ENCODE measurements around the gene ATRIP. TPM values are rescaled to one million over a fixed set of nuclear protein-coding genes. Genes with fewer than 3 reads are reported as not detected.
"Not testable (repeated sequence)": the region's sequence is repeated elsewhere in the genome, so short reads cannot be mapped to it uniquely, and the experiment has no call there.

ATRIP gene
- polyA plus RNA-seq, 2 of the 4 experiments (the other 2 are of a cell fraction), result 6.1 to 9.4 TPM

- WGBS (ENCODE audit: missing lambda C conversion rate), result 86% methylated on average over 3 of the region's 3 CpGs
- POLR2A ChIA-PET, result no interaction called here
- TF ChIP-seq POLR2AphosphoS2 (conservative IDR thresholded peaks at IDR 0.05; ENCODE audit: low read length) (no peak), RNF2 (IDR thresholded peaks at IDR 0.05; ENCODE audit: borderline replicate concordance, low read depth) (no peak), POLR2A (IDR thresholded peaks at IDR 0.05; ENCODE audit: low read length) (no peak), USF2 (IDR thresholded peaks at IDR 0.05) (no peak), KDM1A (IDR thresholded peaks at IDR 0.05; ENCODE audit: low read depth) (no peak), MAX (IDR thresholded peaks at IDR 0.05) (no peak), NFE2L2 (conservative IDR thresholded peaks at IDR 0.05; ENCODE audit: low read length) (no peak), CHD2 (IDR thresholded peaks at IDR 0.05; ENCODE audit: low read length, partially characterized antibody) (no peak), CHD4 (IDR thresholded peaks at IDR 0.05; ENCODE audit: borderline replicate concordance) (no peak), MAFK (IDR thresholded peaks at IDR 0.05; ENCODE audit: partially characterized antibody) (no peak), PBX3 (IDR thresholded peaks at IDR 0.05) (no peak)
- DNase-seq (ENCODE audit: low read depth in 1 of 2, low spot score in 1 of 2) (no peak), FAIRE-seq (no peak), ATAC-seq (no peak)
- Histone ChIP-seq H3K27ac (no peak overlapping the region), H3K4me1 (no peaks in the 10 kb centered on the region), H3K4me3 (no peak overlapping the region), H3K4me2 (no peak overlapping the region), H3K9me3 (no peaks in the 10 kb centered on the region)
- CTCF ChIA-PET, result interaction anchor here (0.7 to 4.1 kb wide), 3 partner anchors 13 to 851 kb away, joined by 3 to 18 read pairs (median 8); partner anchors contain the start of gene ATRIP
Measured at GRCh38 chr3:48459331-48459730, 12.8 kb downstream of the ATRIP start.

- no peak for ATAC-seq
- DNase-seq (ENCODE audit: low read depth in 1 of 2, low spot score in 1 of 2), result no peak
- ChIA-PET CTCF (interaction anchor here (4.1 kb wide), 1 partner anchor 24 kb away, joined by 18 read pairs; no protein-coding TSS in a partner anchor), POLR2A (interaction anchor here (1.8 kb wide), 1 partner anchor 13 kb away, joined by 5 read pairs; the partner anchor contains the start of gene ATRIP)
- WGBS (ENCODE audit: missing lambda C conversion rate), result 92% methylated on average over 7 of the region's 7 CpGs
- Histone ChIP-seq H3K9me3 (no peaks in the 10 kb centered on the region), H3K4me3 (no peak overlapping the region), H3K4me1 (peaks cover 2% of the 10 kb centered on the region), H3K4me2 (no peak overlapping the region), H3K27ac (no peak overlapping the region)
- TF ChIP-seq ZFP36 (IDR thresholded peaks at IDR 0.05; ENCODE audit: borderline replicate concordance, partially characterized antibody) (peak; percentile 34), JUN (IDR thresholded peaks at IDR 0.05) (no peak)
- no peak for FAIRE-seq
Measured at GRCh38 chr3:48459773-48460516, 13.4 kb downstream of the ATRIP start.

GRCh38 chr3:48460517-48460902 is 14.0 kb downstream of the ATRIP start:
- ChIA-PET CTCF (no interaction called here), POLR2A (interaction anchor here (1.8 kb wide), 1 partner anchor 14 kb away, joined by 5 read pairs; the partner anchor contains the start of gene ATRIP)
- H3K4me2 ChIP-seq, result no peak overlapping the region
- no peak overlapping the region for H3K4me3 ChIP-seq
- 94% methylated on average over 3 of the region's 3 CpGs for WGBS (ENCODE audit: missing lambda C conversion rate)
- FAIRE-seq, result no peak
- H3K4me1 ChIP-seq, result peaks cover 8% of the 10 kb centered on the region
- ATAC-seq, result no peak
- DNase-seq (ENCODE audit: low read depth in 1 of 2, low spot score in 1 of 2), result no peak
- no peaks in the 10 kb centered on the region for H3K9me3 ChIP-seq
- H3K27ac ChIP-seq, result no peak overlapping the region
- TF ChIP-seq EP300 (IDR thresholded peaks at IDR 0.05) (no peak), FOXS1 (CRISPR knock-in tag; IDR thresholded peaks at IDR 0.05) (no peak), SREBF2 (IDR thresholded peaks at IDR 0.05) (no peak)

- 90% methylated on average over 7 of the region's 7 CpGs for WGBS (ENCODE audit: missing lambda C conversion rate)
- not testable (repeated sequence) for DNase-seq (ENCODE audit: low read depth in 1 of 2, low spot score in 1 of 2); FAIRE-seq; H3K4me2 ChIP-seq; ATAC-seq; H3K9me3 ChIP-seq; H3K4me3 ChIP-seq; H3K27ac ChIP-seq
- ChIA-PET POLR2A (interaction anchor here (0.8 kb wide), 1 partner anchor 51 kb away, joined by 6 read pairs; no protein-coding TSS in a partner anchor), CTCF (interaction anchor here (1.3 to 1.9 kb wide), 2 partner anchors 9 to 87 kb away, joined by 4 read pairs; no protein-coding TSS in a partner anchor)
- H3K4me1 ChIP-seq, result peaks cover 20% of the 10 kb centered on the region
Measured at GRCh38 chr3:48461767-48462166, 15.2 kb downstream of the ATRIP start.

Measured in A549 (cell line).